Tongue (tissue), 2 donors: Measurements from ENCODE around the gene GALNT5. TPM values are rescaled to one million over a fixed set of nuclear protein-coding genes. Genes with fewer than 3 reads are reported as not detected.
"Not testable (repeated sequence)": the region's sequence is repeated elsewhere in the genome, so short reads cannot be mapped to it uniquely, and the experiment has no call there.

Source experiments
- DNase-seq: peaks from one replicate; pipeline ENCODE4 v3.0.0-alpha.2; 2015
- total RNA-seq: library from RNA; depleted of rRNA; stranded (reverse); fragments of >200 nt; gene quantifications from one replicate; pipeline ENCODE4 v1.2.3, GENCODE V29; 2014

GALNT5 gene
- total RNA-seq, 1 donor from 2014 or later: 19.2 TPM

DNA sequence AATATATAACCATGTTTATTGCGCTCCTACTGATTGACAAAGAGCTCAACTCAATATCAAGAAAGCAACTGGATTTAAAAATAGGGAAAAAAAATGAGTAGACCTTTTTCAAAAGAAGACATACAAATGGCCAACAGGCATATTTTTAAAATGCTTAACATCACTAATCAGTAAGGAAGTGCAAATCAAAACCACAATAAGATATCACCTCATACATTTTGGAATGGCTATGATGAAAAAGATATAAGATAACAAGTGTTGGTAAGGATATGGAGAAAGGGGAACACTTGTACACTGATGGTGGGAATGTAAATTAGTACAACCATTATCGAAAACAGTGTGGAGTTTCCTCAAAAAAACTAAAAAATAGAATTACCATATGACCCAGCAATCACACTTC, 5.6 kb upstream of the GALNT5 start:
- DNase-seq: no peak

- no peak for DNase-seq
Observed at GRCh38 chr2:157252529-157252928, 5.0 kb upstream of the GALNT5 start.

DNA sequence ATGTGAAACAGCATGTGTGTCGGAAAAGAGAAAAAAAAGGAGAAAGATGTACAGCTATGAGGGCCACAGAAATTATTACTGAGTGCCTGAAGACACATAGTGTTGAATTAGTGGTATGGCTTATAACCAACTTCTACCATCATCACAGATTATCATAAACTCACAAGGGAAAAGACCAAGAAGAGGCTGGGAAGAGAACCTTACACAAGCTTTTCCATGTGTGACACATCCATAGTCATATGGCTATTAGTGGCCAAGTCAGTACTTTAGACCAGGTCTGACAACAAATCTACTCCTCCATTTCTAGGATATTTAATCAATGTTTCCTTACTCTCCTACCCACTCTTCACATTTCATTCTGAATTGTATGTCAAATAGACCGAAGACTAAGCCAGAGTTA, 3.5 kb upstream of the GALNT5 start:
- no peak for DNase-seq

DNA sequence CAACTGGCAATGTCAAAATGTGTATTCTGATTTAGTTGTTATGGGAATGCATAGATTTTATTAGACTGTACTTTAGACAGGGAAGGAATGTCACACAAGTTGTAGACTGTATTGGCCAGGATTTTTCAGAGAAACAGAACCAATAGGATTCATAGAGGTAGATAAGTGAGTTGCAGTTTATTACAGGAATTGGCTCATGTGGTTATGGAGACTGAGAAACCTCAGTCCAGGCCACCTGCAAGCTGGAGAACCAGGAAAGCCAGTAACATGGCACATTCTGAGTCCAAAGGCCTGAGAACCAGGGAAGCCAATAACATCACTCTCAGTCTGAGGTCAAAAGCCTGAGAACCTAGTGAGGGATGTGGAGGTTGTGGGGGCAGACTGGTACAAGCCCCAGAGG, 1.8 kb upstream of the GALNT5 start:
- DNase-seq: no peak

GRCh38 chr2:157256626-157257025, 879 bp upstream of the GALNT5 start:
- DNase-seq: no peak

DNA sequence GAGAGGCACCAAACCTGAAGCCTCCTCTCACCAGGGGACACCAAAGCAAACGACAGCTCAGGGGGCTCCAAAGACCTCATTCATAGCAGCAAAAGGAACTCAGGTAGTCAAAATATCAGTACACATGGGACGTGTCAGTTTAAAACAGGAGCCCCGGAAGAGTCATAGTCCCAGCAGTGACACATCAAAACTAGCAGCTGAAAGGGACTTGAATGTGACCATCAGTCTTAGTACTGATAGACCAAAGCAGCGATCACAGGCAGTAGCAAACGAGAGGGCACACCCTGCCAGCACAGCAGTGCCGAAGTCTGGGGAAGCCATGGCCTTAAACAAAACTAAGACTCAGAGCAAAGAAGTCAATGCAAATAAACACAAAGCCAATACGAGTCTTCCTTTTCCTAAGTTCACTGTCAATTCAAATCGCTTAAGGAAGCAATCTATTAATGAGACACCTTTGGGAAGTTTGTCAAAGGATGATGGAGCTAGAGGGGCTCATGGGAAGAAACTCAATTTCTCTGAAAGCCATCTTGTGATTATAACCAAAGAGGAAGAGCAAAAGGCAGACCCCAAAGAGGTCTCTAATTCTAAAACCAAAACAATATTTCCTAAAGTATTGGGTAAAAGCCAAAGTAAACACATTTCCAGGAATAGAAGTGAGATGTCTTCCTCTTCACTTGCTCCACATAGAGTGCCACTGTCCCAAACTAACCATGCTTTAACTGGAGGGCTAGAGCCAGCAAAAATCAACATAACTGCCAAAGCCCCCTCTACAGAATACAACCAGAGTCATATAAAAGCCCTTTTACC, 1.2 kb downstream of the GALNT5 start:
- DNase-seq: no peak

GRCh38 chr2:157259386-157259785, 1.9 kb downstream of the GALNT5 start:
- DNase-seq: no peak

DNA sequence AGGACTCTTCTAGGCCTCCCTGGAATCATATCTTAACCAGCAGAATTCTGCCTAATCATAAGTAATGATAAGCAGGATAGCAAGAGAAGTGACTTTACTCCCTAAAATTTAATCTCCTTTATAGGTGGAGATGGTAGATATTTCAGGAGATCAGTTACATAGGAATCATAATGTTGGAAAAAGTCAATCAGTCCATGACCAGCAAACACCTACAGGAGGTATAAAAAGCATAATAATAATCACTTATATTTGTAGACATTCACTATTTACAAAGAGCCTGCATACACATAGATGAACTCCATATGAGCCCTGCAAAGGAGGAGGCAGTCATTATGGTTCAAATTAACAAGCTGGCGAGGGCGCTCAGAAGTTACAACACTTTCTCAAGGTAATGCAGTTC, 2.5 kb downstream of the GALNT5 start:
- DNase-seq: no peak

GRCh38 chr2:157260533-157261198, 3.2 kb downstream of the GALNT5 start:
- DNase-seq: no peak

DNA sequence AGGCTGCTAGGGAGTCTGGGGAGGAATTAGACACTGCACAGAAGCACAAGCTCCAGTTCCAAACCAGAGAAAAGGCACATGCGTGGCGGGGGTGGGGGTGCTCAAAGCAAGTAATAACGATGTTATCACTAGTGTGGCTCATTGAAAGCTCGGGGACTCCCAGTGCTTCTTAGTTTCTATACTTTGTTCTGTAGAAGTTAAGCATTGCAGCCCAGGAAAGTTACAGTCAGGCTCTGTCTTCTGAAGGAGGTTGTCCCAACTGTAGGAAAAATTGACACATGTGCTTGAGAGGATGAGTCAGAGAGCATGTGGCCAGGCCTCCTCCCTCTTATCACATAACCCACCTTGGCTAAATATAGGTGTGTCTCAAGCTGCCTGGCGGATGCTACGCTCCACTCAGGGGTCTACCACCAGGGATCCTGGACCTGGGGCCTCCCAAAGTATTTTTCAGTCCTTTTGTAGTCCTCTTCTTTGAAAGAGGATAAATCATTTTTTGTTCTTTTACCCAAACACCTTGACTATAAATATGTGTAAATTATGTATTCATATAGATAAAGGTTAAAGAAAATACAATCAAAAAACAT, 3.8 kb downstream of the GALNT5 start:
- peak; percentile 55 for DNase-seq

DNA sequence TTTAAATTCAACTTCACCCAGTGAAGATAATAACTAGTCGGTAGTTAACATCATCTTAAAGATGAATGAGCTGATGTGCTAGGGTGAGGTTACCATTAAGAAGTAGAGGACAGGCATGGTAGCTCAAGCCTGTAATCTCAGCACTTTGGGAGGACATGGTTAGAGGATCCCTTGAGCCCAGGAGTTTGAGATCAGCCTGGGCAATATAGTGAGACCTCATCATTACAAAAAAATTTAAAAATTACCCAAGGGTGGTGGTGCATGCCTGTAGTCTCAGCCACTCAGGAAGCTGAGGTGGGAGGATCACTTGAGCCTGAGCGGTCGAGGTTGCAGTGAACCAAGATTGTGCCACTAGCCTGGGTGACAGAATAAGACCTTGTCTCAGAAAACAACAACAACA, 4.7 kb downstream of the GALNT5 start:
- no peak for DNase-seq

DNA sequence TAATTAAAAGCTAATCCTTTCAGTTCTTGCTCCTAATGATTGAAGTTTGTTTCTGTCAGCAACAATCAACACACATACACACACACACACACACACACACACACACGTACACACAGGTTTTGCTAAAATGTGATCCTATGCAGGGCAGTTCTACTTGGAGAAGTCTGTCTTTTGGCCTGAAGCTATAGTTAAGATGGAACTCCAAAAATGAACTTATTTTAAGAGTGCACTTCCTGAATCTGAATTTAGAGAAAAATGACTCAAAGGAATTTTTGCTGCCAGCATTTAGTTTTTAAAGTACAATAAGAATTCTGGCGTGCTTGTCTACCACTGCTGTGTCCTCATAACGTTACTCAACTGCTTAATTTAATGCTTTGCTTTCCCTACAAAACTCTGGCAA, 6.6 kb downstream of the GALNT5 start:
- peak; percentile 69 for DNase-seq

DNA sequence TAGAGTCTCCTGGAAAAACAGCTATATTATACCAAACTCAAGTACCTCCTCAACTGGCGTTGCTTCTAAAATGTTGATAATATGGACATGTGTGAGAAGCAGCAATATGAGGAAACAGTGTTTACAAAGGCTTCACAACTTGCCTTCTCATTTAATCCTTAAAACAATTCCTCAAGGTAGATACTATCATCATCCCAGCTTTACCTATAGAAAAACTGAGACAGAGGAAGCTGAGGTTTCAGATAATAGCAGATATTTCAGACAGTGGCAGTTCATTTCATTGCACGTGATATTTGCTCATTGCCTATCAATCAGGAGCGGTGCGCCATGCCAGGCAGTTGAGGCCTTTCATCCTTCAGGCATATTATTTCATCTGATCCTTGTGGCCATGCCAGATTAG, 8.3 kb downstream of the GALNT5 start:
- no peak for DNase-seq

GRCh38 chr2:157267476-157267875, 10.0 kb downstream of the GALNT5 start:
- no peak for DNase-seq

DNA sequence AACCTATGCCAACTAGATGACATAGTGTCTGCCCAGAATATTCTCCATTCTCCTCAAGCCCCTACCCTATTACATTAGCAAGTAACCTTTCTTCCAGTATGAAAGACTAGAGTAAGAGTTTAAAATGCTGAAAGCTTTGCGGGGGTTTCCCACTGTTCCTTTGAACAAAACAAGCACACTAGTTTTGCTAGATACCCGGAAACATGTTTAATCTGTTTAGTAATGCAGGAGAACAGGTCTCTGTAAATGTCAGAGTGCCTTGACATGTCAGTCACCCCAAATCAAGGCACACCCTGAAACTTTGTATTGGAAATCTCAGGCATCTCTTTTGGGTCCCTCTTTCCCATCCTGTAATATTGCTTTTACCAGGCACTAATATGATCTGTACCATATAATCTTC, 11.6 kb downstream of the GALNT5 start:
- no peak for DNase-seq

DNA sequence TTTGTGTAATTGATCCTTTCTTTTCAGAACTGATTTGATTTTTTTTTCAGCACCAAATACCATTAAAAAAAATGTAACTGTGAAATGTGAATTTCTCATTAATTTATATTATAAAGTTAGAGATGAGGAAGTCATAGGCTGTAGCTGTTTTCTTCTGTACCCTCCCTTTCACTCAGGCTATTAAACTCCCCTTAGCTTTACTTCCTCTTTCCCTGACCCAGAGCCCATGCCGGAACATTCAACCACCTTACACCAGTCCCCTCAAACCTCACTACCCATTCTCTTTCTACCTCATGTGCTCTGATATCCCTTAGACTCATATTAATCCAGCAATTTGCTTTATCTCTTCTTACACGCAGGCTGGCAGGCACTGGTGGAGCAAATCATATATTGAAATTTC, 12.4 kb downstream of the GALNT5 start:
- no peak for DNase-seq

GRCh38 chr2:157271590-157272203, 14.2 kb downstream of the GALNT5 start:
- DNase-seq: no peak

DNA sequence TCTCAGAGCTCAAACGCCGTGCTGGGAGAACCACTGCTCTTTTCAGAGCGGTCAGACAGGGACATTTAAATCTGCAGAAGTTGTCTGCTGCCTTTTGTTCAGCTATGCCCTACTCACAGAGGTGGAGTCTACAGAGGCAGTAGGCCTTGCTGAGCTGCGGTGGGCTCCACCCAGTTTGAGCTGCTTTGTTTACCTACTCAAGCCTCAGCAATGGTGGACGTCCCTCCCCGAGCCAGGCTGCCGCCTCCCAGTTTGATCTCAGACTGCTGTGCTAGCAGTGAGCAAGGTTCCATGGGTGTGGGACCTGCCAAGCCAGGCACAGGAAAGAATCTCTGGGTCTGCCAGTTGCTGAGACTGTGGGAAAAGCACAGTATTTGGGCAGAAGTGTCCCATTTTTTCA, 21.8 kb downstream of the GALNT5 start:
- not testable (repeated sequence) for DNase-seq

DNA sequence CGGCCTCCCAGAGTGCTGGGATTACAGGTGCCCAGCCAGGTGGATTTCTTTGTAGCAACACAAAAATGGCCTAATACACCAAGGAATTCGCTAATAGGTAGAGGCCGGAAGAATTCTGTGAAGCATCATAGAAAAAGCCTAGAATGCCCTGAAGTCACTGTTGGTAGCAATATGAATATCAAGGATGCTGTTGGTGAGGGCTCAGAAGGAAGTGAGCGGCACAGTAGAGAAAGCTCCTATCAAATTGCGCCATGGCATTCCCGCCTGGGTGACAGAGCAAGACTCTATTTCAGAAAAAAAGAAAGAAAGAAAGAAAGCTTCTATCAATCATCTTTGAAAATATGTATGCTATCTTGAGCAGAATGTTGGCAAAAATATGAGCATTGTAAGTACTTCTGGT, 23.8 kb downstream of the GALNT5 start:
- DNase-seq: no peak

- no peak for DNase-seq
Observed at GRCh38 chr2:157283468-157283867, 26.0 kb downstream of the GALNT5 start.

- DNase-seq: no peak
Observed at GRCh38 chr2:157287160-157287559, 29.7 kb downstream of the GALNT5 start.

- DNase-seq: no peak
Observed at GRCh38 chr2:157290525-157290924, 33.0 kb downstream of the GALNT5 start.

DNA sequence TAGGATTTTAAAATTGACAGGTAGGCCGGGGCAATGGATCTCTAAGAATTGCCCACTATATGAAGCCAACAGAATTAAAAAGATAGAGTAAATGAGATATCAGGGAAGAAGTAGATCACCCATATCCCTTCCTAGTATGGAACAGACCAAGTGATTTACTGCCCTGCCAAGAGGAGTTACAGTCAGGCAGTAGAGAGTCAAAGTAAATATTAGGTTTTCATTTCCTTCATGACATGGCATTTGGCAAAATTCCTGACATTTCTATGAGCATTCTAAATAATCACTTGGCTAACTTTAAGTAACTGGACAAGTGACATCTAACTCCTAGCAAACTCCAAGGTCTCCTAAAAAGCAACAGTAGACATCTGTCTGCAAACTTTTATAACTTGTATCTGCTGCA, 33.5 kb downstream of the GALNT5 start:
- no peak for DNase-seq
